ENCODE results near the gene MGRN1.

The MGRN1 gene

DNA sequence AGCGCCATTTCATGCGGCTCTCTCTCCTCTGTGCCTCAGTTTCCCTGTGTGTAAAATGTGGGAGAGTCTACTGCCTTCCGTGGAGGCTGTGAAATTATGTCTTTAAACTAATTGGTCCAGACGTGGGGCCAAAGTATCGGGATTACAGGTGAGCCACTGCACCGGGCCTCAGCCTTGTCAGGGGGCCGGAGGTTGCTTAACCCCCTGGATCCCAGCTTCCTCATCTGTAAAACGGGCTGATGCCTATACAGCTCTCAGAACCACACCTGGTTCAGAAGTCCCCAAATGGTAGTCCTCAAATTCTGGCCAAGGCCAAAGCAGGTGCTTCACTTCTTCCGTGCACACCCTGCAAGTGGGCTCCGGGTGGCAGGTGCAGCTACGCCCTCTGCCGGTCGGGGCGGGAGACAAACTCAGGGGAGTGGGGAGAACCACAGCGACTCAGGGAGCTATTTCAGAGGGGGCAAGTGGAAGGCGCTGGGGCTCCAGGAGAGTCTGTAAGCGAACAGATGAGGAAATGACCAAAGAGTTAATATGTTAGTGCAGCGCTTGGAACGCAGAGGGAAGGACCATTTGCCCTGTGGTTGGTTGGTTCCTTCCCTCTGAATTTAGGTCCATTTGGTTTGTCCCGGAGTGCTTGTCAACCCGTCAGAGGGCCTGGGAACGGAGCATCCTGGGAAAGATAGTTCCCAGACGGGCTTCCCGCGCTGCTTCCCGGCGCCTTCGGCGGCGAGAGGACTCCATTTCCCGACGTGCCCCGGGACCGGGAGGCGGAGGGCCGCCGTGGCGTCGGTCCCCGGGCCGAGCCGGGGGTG, at the start of gene MGRN1:
MGRN1 (plus strand) TSS at position 812 of the 812 bp plus-strand sequence. CDS start 135 bp downstream, outside the sequence.
- DNase-seq (ENCODE audit: low spot score) = peak; percentile 98

DNA sequence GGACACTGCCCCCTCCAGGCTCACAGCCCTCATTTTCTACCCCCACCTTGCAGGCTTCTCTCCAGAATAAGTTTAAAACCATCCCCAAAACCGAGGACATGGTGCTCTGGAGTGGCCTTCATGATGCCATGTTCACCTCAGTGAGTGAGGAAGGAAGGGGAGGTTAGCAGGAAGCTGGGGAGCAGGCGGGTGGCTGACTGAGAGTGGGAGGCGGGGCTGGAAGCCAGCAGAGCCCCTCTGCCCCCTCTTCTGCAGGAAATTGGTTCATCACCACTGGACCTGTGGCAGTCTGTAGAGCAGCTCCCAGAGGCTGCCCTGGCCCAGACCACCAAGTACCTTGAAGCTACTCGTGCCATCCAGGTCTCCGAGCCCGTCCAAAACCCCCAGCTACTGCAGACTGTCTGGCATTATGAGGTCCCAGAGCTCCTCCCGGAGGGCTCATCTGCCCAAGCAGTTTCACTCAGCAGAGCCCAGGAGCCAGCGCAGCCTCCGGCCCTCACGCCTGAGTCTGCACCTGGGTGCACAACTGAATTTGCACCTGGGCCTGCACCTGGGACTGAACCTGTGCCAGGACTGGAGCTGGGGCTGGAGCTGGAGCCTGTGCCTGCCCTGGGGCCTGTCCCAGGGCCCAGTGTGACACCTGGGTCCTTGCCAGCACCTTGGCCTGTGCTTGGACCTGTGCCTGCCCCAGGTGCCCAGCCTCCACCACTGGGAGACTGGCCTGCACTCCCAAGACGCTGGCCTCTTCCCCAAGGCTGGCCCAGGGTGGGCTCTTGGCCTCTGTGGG, 49.5 kb upstream of the MGRN1 start:
- DNase-seq (ENCODE audit: low spot score) = no peak

DNA sequence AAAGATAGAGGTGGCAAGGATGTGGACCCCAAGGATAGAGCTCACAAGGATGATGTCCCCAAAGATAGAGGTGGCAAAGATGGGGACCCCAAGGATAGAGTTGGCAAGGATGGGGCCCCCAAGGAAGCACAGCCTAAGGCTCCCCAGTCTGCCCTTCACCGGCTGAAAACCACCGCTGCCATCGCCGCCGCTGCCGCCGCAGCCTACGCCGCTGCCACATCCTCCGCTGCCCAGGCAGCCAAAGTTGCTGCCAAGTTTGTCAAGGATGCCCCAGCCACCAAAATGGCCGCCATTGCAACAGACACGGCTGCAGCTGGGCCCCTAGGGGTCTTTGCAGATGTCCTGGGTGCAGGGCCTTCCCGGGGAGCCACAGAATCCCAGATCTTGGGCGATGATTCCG, 48.6 kb upstream of the MGRN1 start:
- no peak for DNase-seq (ENCODE audit: low spot score)

DNA sequence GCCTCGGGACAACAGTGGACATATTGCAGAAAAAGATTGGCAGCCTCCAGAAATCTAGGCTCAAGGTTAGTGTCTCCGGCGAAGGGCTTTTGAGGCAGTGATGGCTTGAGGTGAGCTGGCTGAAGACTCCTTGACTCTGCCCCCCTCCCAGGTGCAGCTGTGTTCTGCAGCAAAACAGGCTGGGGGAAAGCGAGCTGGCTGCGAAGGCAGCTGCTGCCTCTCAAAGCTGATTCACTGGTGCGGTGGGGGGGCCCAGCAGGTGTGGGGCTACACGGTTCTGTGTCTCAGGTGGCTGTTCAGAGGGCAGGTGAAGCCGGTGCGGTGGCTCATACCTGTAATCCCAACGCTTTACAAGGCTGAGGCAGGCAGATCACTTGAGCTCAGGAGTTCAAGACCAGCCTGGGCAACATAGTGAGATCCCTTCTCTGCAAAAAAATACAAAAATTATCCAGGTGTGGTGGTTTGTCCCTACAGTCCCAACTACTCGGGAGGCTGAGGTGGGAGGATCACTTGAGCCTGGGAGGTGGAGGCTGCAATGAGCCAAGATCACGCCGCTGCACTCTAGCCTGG, 45.6 kb upstream of the MGRN1 start:
- no peak for DNase-seq (ENCODE audit: low spot score)

DNA sequence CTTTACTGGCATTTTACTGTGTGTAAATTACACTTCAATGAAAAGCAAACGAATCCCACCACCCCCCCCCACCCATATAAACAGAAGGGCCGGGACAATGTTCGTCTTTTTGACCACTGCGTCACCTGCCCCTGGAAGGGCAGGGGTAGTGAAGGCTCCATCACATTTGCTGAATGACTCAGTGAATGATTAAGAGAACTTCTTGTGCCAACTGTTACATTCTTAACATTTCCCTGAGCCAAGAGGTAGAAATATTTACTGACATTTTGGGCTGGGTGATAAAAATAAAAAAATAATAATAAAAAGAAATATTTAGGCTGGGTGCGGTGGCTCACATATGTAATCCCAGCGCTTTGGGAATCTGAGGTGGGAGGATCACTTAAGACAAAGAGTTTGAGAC, 44.4 kb upstream of the MGRN1 start:
- DNase-seq (ENCODE audit: low spot score) = no peak

DNA sequence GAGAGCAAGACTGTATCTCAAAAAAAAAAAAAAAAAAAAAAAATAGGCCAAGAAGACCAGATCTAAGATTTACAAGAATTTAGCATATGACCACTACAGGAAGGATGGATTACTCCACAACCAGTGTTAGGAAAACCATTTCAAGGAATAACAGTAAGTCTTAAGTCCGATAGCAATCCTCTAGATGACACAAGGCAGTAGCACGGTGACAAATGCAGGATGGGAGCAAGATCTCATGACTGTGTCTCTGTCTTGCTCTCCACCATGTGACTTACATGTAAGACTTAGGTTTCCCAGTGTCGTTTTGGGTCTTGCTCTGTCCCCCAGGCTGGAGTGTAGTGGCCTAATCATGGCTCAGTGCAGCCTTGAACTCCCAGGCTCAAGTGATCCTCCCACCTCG, 40.7 kb upstream of the MGRN1 start:
- no peak for DNase-seq (ENCODE audit: low spot score)

DNA sequence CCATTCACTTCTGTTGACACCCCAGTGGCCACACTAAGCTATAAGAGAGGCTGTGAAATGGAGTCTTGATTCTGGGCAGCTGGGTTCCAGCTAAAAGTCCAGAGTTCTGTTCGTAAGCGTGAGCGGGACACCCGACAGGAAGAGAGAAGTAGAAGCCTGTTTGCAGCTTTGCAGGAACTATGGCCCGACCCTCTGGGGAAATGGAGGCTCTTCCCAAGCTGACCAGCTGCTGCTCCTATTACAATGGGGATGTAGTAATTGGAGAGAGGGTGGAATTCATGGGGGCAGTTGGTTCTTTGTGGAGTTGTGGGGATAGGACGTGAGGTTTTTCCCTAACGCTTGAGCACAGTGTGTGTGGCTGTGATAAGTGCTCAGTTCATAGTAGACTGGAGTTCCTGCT, 38.3 kb upstream of the MGRN1 start:
- no peak for DNase-seq (ENCODE audit: low spot score)

DNA sequence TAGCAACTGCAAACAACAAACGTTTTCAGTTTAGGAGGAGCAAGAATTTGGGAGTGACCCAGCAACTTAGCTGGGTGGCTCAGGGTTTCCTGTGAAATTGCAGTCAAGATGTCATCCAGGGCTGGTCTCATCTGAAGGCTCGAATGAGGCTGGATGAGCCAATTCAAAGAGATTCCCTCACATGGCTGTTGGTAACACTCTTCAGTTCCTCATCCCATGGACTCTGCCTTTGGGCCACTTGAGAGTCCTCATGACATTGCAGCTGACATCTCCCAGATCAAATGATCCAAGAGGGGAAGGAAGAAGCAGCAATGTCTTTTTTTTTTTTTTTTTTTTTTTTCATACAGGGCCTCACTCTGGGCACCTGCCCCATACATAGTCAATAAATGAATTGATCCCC, 36.2 kb upstream of the MGRN1 start:
- no peak for DNase-seq (ENCODE audit: low spot score)

DNA sequence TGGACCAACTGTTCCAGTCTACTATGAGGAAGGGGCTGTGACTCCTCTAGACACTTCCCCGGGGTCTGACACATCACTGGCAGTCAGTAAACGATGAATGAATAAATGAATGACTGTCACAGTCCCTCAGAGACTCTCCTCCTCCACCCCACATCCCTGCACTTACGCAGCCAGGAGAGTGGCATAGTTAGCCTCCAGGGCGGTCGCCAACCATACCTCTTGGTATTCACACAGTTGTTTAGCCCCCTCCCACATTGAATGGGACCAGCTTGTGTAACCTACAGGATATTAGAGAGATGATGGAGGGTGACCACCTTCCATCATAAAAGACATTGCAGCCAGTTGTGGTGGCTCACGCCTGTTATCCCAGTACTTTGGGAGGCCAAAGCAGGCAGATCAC, 35.7 kb upstream of the MGRN1 start:
- no peak for DNase-seq (ENCODE audit: low spot score)

DNA sequence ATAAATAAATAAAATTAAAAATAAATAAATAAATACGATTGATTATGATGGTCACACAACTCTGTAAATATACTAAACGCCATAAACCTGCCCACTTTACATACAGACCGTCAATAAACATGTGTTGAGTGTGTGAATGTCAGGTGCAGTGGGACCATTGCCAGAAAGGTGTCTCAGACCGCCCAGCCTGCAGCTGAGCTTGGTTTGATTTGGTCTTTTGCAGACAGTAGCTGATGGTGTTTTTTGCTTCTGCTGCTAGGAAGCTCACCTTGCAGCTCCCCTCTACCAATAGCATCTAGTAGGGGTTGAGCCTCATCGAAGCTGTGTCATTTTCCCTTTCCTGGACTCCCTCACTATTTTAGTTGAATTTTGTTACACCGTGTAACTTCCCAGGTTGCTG, 33.4 kb upstream of the MGRN1 start:
- no peak for DNase-seq (ENCODE audit: low spot score)

DNA sequence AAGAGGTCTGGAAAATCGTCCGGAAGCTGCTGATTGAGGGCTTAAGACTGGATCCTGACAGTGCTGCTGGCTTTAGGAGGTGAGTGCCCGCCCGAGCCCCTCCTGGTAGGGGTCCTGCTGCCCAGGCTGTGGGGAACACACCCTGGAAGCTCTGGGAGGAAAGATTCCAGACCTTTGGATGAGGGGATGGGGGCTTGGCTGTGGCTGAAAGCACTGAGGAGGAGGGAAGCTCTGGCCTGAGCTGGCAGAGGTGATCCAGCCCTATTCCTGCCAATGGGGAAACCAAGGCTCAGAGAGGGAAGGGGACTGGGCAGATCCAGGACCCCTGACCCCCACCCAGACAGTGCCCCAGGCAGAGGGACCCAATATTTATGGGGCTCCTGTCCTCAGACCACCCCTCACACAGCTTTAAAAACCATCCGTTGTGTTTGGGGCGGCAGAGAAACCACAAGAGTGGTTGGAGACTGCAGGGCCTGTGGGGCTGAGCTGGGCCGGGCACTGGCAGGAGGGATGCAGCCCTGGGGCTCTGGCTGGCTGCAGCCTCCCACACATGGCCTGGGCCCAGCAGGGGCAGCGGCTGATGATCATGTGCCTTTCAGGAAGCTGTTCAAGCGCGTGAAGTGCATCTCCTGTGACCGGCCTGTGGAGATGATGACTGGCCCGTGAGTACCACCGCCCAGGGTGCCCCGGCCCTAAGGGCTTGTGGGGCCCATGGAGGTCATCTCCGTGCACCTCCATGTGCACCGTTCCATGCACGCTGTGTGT, 32.7 kb upstream of the MGRN1 start:
- no peak for DNase-seq (ENCODE audit: low spot score)

DNA sequence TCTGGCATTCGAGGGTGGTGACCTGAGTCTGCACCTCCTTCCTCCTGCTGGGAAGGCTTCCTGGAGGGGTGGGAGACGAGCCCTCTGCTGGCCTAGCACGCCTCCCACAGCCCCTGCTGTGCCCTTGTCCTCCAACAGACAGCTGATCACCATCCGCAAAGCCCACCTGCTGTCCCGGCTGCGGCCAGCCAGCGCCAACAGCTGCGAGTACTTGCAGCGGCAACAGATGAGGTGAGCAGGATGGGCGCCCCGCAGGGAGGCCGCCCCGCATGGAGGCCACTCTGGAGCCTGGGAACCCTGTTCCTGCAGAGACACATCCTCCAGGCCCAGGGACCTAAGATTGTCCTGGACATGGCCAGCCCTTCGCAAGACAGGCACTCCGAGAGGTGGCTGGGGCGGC, 31.5 kb upstream of the MGRN1 start:
- no peak for DNase-seq (ENCODE audit: low spot score)

DNA sequence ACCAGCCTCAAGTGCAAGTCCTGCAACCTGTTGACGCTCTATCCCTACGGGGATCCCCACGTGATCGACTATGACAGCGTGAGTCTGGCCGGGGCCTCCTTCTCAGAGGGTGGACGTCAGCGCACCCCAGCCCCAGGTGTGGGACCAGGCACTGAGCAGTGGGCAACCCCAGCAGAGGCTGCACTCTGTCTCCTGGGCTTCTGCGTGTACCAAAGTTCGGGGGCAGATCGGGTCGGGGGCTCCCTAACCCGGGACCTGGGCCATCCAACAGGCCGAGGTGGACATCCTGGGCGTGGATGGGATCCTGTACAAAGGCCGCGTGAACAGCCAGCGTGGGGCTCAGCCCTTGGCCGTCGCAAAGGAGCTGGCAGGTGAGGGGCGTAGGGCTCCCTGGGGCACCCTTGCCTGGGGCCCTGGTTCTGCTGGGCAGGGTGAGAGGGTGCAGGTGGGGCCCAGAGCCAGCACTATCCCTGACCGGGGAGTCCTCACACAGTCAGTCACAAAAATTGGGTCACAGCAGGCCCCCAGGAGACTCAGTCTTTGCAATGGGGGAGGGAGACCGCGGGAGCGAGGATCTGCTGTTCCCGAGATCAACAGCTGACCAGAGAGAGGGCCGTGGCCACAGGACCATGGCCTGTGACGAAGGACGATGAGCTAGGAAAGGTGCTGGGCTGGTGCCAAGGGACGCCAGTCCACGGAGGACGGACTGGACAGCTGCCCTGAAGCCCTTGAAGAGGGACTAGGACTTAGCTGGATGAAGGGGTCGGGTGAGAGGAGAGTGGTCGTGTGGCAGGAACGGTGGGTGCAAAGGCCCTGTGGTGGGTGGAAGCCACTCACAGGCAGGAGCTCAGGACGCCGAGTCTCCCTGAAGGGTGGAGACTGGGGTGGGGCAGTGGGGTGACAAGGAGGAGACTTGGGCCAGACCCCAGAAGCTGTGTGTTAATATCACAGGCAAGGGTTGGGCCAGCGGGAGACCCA, 29.9 kb upstream of the MGRN1 start:
- no peak for DNase-seq (ENCODE audit: low spot score)

DNA sequence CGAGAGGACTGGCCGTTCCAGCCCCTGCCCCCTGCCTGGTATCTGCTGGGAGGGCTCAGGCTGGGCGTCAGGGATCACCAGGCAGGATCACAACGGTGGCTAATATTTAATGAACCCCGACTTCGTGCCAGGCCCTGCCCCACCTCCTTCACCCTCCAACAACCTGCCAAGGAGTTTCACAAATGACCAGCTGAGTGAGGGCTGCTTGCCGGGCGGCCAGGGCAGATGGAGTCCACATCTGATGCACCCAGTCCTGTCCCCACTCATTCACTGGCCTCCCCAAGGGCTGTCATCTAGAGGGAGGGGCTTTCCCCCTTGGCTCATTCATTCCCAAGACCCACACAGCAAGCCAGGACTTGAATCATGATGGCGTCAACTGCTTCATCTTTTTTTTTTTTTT, 27.5 kb upstream of the MGRN1 start:
- DNase-seq (ENCODE audit: low spot score) = no peak

DNA sequence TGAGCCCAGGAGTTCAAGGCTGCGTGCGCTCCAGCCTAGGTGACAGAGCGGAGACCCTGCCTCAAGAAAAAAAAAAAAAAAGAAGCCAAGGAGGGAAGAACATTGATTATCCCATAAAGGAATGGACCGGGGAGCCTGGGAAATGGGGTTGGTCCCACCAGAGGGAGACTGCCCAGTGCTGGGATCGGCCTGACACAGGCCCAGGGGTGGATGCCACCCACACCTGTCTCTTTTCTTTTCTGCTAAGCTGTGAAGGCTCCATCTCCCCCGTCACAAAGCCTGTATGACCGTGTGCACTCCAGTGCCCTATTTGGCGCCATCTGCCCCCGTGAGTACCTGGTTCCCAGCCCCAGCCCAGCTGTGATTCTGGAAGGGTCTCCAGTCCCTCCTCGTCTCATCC, 25.6 kb upstream of the MGRN1 start:
- DNase-seq (ENCODE audit: low spot score) = no peak

DNA sequence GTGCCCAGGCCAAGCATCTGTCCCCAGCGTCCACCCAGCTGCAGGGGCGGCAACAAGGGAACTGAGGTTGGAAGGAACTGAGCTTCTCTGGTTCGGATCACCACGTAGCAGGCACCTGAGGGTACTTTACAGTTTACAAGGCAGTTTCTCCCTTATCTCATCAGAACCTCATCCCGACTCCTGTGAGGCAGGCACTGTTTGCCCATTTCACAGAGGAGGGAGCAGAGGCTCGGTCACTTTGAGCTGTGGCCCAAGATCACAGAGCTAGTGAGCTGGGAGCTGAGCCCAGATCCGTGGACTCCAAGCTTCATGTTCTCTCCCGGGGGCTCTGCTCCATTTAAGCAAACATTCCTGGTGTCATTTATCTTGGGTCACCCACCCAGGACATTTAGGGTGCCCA, 25.1 kb upstream of the MGRN1 start:
- DNase-seq (ENCODE audit: low spot score) = no peak

DNA sequence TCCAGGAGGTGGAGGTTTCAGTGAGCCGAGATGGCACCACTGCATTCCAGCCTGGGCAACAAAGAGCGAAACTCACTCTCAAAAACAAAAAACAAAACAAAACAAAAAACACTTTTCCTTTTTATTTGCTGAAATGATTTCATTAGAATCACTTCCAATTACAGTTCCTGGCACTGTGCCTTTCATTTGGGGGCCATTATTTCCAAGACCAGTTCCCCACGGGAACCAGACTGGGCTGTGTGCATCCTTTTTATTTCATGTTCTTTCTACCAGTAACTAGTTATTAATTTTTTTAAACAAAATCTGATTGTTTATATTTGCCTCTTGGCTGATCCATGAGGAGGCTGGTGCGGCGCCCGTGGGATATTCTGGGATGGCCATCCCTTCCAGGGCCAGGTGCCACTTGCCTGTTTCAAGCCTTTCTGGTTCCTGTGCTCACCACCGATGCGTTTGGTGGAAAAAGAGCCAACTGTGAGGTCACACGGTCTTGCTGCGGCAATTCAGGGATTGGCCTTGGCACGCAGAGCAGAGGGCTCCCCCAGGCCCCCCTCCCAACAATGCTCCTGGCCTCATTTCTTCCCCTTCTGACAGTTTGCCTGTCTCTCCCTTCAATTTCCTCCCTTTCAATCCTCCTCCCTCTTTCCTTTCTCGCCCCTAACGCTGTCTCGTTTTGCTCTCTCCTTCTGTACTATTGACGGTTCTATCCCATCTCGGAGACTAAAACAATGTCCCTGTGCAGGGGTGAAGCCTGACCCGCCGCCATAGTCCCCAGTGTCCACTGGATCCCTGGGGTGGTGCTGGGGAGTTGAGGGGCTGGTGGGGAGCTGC, 23.4 kb upstream of the MGRN1 start:
- DNase-seq (ENCODE audit: low spot score) = peak; percentile 95

DNA sequence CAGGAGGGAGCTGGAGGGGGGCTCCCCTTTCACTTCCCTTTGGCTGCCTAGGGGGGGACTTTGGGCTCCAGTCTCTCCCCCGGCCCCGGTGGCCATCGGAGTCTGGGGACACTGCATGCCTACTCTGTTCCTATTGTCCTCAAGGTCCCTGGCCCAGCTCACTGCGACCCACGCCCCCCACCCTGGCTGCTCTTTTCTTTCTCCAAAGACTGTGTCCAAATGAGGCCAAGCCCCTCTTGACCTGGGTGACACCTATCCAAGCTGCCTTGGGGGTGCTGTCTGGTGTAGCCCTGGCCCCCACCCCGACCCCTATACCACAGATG, 22.8 kb upstream of the MGRN1 start:
- DNase-seq (ENCODE audit: low spot score) = no peak

DNA sequence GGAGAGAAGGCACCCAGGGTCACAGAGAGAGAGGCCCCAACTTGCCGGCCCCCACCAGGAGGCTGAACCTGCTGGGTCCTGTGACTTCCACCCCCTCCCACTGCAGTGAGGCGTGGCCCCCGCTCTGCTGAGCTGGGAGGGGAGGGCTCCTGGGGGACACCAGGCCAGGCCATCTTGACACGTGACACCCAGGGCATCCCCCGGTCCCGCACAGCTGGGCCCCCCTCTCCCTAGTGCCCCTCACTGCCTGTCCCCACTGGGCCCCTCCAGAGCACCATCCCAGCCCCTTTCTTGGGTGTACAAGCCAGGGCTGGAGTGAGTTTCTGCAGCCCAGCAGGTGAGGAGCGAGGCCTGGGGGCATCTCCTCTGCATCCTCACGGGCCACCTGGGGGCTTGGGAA, 22.3 kb upstream of the MGRN1 start:
- DNase-seq (ENCODE audit: low spot score) = no peak

DNA sequence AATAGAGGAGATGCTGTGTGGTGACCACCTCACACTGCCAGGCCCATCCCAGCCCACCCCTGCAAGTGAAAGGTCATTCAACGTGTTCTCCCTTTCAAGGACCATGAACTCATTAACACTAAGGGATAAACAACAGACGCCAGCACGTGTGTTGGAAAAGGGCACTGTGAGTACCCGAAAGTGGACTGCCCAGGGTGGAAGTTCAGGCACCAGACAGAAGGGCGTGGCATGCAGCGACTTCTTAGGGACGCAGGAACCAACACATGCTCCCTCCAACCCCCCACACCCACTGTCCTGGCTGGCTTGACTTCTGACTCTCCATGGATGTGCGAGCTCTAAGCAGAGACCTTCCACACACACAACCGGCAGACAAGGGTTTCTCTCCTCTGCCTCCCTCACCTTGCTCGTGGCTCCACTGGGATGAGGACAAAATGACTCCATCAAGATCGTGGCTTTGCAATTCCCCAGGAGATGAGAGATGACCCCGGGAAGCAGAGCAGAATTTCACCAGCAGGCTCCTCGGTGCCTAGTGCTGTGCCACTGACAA, 20.9 kb upstream of the MGRN1 start:
- no peak for DNase-seq (ENCODE audit: low spot score)

Data from cerebellar cortex (tissue), 1 donor.